HUDEP-2 (cell line): Measurements from ENCODE around the gene POLG.

Experiments used
- DNase-seq, 76 experiments: peaks; one replicate each; lab custom pipeline; 2025; ENCODE audit not compliant: unreplicated experiment in 76 of 76; lab: John Stamatoyannopoulos, UW

The POLG gene

DNA sequence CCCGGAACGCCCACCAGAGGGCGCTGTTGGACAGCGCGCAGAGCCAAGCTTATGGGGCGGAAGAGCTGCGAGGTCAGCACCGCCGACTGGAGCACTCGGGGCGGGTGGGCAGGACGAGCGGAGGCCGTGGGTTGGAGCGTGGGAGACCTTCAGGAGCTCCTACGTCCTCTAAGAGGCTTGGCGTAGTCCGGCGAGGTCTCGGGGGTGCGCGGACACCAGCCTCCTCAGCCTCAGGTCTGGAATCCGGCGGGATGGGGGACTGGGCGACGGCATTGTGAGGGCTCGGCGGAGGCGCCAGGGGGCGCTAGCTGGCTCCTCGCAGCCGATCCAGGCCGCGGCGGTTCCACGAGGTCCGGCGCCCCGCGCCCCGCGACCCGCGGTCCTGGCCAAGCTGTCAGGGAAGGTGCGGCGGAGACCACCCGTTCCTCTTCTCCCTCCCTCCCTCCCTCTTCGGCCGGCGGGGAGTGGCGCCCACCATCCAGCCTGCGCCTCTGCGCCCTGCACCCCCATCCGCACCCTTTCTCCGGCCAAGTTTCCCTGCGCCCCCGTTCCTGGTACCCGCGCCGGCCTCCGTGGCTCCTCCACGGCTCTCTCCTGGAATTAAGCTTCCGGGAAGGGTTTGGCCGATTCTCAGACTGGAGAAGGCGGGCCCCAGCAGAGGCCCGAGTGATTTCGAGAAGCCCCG, 24.3 kb upstream of the POLG start:
- DNase-seq, result peak in 69 of 76 experiments; percentile 8 to 86 (median 63)

DNA sequence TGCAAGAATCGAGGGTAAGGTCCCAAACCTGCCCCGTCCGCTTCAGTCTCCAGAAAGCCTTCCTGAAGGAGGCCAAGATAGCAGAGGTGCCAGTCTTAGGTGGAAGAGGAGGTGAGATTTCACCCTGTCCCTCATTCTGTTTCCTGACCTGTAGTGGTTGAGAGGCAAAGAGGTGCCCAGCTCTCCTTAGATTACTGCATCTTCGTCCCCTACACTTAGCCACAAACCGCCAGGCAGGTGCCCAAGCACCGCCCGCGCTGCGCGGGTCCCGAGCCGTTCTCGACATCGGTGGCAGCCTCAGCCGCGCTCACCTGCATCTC, 23.8 kb upstream of the POLG start:
- no peak for DNase-seq

DNA sequence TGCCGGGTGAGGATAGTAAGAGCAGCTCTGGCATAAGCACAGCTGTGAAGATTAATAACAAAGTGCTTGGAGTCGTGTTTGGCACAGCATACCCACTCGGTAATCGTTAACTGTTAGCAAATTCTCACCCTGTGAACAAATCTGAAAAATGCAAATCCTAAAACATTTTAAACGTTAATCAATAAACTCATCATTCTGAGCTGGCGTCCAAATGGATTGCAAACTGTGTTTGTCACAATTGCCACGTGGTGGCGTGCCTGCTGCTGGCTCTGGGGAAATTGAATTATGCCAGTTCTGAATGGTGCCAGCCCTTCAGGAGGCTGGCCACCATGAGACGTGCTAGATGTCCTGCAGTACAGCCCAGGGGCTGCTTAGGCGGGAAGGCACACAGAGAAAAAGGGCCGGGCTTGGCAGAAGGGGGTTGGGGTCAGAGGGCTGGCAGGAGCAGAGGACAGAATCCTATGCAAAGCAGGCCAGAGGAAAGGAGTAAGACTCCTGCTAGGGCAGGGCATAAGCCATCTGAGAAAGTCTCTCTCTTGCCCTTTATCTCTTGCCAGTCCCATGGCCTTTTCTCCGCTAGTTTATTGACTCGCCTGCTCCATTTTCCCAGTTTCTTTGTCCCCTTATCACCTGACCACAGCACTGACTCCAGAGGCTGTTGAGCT, 22.1 kb upstream of the POLG start:
- peak in 10 of 76 experiments; percentile 7 to 32 (median 18) for DNase-seq

- no peak for DNase-seq
Observed at GRCh38 chr15:89353991-89354390, 19.4 kb upstream of the POLG start.

DNA sequence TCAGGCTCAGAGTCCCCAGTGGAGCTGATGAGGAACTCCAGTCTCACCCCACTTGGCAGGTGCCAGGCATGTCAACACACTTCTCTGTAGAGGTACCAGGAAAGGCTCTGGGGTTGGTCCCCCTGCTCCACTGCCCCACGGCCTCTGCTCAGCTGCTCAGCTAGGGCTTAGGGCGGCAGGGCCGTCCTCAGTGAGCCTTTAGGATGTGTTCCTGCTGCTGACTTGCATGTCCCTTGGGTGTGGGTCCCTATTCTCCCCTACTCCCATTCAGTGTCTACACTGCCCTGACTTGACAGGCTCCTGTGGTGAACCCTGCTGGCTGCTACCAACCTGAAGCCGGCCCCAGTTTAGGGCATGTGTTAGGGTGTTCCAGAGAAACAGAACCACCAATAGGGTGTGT, 17.9 kb upstream of the POLG start:
- no peak for DNase-seq

- DNase-seq, result no peak
Observed at GRCh38 chr15:89349206-89349558, 14.6 kb upstream of the POLG start.

DNA sequence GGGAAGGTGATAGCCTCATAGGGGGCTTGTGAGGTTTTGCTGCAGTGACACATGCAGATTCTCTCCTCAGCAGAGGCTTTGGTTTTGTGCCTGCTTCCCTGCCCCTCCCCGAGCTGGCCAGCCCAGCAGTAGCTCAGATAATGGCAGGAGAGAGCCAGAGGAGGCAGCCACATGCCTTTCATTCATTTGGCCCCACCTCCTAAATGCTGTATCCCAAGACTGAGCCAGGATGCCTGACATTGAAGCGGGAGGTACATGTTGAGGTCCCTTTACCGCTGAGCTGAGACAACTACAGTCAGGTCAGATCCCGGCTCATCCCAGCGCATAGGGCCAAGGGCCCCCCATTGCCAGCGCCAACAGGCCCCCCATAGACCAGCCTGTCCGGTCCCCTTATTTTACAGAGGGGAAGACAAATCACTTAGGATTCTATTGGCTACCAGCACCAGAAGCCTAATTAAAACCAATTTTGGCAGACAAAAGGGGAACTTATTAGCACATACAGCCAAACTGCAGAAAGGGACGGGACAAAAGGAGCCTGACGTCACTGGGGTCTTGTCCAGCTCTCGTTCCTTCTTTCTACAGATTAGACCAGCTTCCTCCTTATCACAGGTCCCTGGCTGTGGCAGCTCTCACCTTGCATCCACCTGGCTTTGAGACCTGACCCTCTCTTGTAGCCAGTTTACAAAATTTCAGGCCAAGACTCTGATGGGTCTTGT, 12.1 kb upstream of the POLG start:
- DNase-seq, result no peak

DNA sequence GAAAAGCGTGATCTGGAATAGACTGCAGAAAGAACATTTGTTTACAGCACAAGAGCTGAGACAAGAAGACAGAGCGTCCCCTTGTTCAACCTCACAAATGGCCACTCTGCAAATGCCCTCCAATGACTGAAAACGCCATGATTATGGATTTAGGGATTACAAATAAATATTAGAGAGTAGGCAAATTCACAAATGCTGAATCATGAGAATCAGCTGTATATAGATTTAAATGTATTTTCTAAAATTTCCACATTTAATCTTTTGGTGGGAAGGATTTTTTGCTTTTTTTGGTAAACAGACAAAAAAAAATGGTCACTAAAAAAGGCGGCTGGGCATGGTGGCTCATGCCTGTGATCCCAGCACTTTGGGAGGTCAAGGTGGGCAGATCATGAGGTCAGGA, 10.6 kb upstream of the POLG start:
- DNase-seq, result no peak

- DNase-seq, result no peak
Observed at GRCh38 chr15:89342840-89343239, 8.2 kb upstream of the POLG start.

DNA sequence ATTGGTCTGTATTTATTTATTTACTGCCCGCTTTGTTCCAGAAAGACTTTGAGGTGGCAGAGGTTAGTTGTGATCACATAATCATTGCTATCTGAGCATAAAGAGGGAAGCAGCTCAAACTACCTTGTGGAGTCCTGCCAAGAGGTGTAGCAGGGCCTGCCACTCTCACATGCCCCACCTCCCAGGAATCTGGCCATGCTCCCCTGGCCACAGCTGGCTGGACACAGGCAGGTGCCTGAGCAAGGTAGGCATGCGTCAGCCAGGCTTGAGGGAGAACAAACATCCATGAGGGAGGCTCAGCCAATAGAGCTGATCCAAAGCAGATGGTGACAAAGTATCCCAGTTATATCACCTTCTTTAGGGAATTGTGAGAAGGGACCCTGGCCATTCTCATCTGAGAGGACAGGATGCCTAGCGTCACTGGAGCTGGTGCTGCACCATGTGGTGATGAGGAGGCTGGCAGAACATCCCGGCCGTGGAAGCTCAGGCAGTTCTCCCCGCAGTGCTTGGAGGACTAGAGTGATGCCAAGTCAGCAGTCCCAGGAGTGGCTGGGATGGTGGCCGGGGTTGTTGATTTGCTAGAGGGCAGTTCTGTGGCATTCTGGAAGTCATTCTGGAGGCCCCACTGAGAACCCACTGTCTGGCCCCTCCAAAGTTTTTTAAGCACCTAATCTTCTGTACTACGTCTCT, 6.8 kb upstream of the POLG start:
- DNase-seq, result no peak

- DNase-seq, result peak in 24 of 76 experiments; percentile 4 to 42 (median 14)
Observed at GRCh38 chr15:89340573-89340972, 5.9 kb upstream of the POLG start.

DNA sequence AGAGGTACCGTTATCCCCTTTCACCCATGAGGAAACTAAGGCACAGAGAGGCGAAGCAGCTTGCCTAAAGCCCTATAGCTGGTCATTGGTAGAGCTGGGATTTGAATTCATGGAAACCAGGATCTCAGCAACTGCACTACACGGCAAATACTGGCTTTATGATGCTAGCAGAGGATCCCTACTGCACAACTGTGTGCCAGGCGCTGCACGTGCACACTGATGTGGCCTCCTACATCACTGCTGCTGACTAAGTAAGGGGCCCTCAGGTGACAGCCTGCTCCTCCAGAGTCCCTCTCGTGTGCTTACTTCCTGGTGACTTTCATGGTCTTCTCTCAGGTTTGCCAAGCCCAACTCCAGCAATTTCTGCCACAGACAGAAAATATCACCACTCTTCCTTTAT, 3.4 kb upstream of the POLG start:
- no peak for DNase-seq

GRCh38 chr15:89335298-89336041, 846 bp upstream of the POLG start:
- DNase-seq, result no peak

- peak in 8 of 76 experiments; percentile 36 to 68 (median 57) for DNase-seq
Observed at GRCh38 chr15:89333959-89334509, 590 bp downstream of the POLG start.

DNA sequence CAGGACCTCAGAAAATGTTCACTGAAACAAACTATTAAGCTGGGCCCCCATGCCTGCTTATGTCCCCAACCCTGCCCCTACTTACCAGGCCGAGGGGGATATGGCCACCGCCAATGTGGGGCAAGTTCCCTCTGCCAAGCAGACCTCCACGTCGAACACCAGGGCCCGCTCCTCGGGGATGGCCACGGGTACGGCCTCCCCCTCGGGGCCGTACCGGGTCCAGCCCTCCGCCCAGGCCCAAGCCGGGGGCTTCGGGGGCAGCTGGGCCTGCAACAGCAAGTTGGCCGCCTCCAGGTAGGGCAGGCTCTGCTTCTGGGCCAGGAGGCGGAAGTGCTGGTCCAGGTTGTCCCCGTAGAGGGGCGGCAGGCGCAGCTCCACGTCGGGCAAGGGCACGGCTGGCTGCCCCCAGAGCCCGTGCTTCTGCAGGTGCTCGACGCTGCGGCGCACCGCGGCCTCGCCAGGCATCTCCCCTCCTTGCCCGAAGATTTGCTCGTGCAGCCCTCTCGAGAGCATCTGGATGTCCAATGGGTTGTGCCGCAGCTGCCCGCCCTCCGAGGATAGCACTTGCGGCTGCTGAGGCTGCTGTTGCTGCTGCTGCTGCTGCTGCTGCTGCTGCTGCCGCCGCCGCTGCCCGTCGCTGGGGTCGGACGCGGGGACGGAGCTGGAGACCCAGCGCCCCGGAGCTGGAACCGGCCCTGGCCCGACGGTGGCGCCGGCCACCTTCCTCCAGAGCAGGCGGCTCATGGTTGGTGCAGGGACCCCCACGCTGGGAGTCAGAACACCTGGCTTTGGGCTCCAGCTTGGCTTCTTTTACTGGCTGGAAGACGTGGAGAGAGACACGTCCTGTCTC, 1.4 kb downstream of the POLG start:
- no peak for DNase-seq

GRCh38 chr15:89332446-89332845, 2.2 kb downstream of the POLG start:
- peak in 12 of 76 experiments; percentile 4 to 28 (median 20) for DNase-seq

DNA sequence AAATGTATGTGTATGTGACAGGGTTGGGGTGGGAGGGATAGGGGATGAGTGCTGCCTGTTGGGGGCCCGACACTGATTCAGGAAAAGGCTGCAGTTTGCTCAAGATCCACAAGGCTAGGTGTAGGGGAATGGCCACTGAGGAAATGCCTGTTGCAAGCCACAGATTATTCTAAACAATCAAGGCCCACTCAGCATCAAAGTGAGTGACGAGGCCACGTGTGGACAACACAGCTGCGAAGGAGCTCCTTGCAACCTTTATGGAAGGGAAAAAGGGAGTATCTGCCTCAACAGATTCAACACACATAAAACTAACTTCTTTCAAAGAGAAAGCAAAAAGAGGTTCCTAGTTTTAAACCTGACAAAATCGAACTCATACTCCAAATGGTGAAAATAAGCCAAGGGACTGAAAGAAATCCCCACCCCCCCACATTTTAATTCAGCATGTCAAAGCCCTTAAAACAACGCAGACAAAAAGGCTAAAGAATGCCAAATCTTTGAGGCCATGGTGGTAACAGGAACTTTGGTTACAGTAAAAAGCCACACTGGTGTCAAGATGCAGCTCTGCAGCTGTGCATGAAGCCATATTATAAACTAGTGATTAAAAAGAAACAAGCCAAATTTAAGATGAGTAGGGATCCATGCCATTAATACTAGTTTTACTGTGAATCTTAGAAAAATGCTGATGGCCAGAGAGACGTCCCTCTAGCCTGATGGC, 3.6 kb downstream of the POLG start:
- DNase-seq, result no peak

DNA sequence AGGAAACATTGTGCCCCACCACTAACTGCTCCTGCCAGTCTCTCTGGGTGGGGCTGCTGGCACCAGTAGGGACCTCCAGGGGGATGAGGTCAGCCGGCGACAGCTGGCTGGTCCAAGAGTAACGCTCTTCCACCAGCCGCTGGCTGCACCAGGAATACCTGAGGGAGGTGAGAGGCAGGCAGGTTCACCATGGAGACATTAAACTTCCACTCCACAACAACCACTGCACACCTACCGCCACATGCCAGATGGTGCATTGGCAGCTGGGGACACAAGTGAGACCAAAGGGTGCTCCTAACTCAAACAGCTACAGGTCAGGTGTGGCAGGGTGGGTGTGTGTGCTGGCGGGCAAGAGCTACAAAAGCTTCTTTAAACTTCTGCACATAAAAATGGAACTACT, 4.5 kb downstream of the POLG start:
- DNase-seq, result no peak
